H4 (cell line): Measurements from ENCODE around the gene TTYH3. TPM values are rescaled to one million over a fixed set of nuclear protein-coding genes. Genes with fewer than 3 reads are reported as not detected.

Experiments used
- DNase-seq: peaks from one replicate; pipeline ENCODE4 v3.0.0-alpha.2; 2015; ENCODE audit warnings: low spot score
- total RNA-seq: library from RNA; depleted of rRNA; stranded (reverse); fragments of >200 nt; shearing (Covaris generic); gene quantifications from 2 replicates; pipeline ENCODE4 v1.2.3, GENCODE V29; 2014; rRNA removed

The TTYH3 gene
- total RNA-seq, 1 experiment from 2014 or later, result 25.3 TPM

DNA sequence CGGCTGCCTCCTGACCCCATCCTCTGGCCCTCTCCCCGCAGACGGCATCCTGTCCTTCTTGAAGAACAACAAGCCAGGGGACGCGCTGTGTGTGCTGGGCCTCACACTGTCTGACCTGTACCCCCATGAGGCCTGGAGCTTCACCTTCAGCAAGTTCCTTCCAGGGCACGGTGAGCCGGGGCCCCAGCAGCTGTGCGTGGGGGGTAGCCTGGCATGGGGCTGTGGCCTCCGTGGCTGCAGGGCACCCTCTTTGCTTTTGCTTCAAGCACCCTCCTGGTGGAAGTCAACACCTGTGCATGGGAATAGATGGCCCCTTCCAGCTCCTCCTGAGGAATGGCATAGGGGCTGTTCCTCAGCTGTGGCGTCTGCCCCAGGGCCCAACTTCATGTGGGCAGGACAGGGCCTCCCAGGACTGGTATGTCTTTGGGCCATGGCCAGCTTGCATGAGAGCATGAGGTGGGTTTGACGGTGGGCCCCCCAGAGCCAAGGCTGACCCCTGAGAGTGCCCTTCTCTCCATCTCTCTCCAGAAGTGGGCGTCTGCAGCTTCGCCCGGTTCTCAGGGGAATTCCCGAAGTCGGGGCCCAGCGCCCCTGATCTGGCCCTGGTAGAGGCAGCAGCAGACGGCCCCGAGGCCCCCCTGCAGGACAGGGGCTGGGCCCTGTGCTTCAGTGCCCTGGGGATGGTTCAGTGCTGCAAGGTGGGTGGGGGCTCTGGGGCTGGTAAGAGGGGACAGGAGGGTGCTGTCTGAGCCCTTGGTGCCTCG, 76.9 kb downstream of the TTYH3 start:
- no peak for DNase-seq

DNA sequence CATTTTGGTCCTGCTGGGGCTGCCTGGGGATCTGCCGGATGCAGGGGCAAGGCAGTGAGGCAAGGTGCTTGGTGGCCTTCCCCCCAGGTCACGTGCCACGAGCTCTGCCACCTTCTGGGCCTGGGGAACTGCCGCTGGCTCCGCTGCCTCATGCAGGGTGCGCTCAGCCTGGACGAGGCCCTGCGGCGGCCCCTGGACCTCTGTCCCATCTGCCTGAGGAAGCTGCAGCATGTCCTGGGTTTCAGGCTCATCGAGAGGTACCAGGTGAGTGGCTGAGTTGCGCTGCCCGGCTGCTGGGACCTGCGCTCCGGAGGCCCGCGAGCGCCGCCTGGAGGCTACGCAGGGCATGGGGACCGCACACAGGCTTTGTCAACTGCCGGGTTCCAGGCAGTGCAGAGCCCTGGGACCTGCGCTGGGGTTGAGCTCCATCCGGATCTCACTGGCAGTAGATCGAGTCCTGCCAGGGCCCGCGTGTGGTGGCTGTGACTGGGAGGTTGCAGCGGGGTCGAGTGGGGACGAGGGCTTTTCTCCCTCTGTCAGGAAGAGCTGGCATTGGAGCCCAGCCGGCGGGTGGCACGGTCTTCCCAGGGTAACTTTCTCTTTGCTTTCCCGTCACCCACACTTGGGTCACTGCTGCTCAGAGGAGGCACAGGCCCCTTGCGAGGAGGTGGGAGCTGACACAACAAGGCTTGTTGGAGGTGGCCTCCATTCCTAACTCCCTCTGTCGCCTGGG, 77.9 kb downstream of the TTYH3 start:
- peak; percentile 62 for DNase-seq

DNA sequence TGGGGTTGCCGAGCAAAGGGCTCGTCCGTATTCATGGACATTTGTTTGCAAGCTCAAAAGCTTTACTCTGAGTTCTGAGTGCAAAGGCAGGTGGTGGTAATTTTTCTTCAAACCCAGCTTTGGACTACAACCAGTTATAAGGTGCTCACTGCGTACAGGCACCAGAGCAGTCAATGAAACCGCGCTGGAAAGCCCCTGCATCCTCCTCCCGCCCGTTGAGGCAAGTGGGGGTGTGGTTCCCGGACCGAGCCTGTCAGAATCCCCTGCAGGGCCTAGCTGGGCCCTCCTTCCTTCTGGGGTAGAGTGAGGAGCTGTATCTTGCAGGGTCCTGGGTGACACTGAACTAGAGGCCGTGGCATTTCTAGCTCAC, 78.5 kb downstream of the TTYH3 start:
- DNase-seq, result no peak

DNA sequence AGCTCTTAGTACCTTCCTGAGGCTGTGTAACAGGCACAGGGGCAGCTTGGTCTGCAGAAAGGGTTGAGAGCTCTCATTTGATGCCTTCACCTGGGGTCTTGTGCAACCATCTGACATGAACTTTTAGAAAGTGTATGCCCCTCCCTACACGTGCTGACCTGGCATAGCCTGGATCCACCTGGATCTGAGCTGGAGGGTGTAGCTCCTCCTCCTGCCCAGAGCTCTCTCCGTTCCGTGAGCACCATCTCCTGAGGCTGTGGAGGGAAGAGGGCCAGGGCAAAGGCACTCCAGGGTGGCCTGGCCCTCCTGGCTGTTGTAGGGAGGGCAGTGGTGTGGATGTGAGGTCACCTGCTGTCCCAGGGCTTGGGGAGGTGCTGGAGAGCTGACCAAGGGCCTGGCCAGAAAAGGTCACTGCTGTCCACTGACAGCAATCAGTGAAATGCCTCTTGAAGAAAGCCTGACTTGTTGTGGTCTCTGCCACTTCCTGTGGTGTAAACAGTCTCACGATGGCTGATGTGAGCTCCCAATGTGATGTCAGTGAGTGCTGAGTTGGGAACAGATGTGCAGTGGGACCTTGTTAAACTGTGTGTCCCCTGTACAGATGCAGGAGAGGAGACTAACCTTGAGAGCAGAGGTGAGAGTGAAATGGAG, 79.2 kb downstream of the TTYH3 start:
- DNase-seq, result peak; percentile 69

DNA sequence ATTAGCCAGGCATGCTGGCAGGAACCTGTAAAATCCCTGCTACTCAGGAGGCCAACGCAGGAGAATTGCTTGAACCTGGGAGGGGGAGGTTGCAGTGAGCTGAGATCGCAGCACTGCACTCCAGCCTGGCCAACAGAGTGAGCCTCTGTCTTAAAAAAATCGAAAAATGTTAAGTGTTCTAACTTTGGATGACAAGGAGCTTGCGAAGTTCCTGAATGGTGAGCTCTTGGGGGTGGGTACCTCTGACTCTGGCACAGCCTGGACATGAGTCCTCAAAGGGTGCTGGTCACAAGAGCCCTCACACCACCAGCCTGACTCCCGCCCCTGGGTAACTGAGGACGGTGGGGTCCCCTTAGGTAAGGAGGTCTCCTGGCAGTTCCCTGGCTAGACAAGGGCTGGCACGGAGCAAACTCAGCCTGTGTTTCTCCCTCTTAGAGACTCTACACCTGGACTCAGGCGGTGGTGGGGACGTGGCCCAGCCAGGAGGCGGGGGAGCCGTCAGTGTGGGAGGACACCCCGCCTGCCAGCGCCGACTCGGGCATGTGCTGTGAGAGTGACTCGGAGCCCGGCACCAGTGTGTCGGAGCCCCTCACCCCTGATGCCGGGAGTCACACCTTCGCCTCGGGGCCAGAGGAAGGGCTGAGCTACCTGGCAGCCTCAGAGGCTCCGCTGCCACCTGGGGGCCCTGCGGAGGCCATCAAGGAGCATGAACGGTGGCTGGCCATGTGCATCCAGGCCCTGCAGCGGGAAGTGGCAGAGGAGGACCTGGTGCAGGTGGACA, 80.3 kb downstream of the TTYH3 start:
- DNase-seq, result no peak

DNA sequence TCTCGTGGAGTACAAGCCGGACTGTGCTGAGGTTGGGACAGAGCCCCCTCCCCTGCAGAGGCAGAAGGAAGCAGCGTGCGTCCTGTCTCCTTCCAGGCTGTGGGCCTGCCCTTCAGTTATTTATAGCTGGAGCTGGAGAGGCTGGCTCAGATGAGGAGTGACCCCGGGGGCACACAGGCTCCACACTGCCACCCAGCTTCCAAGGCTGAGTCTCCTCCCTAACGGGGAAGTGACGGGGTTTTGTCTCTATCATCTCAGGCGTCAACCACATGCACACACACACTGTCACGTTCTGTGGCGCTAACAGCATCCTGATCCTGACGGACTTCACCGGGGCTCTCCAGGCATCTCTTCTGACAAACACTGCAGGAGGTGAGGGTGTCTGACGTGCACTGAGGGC, 81.6 kb downstream of the TTYH3 start:
- no peak for DNase-seq

DNA sequence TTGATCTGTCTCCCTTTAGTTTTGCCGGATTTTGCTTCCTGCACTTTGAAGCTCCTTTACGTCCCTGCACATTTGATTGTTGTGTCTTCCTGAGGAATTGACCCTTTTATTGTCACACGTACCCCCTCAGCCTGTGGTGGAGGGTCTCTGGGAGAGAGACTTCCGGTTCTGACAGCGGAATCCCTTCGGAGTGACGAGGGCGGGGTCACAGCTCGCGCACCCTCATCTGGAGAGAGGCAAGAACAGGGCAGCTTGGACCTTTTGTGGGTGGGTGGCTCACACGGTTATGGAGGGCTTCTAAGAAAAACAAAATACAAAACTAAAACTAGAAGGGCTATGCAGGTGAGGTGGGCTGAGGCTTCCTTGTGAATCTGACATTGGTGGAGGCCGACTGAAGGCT, 82.2 kb downstream of the TTYH3 start:
- DNase-seq, result no peak

Other genes starting within 250 kb of the TTYH3 start
- 18.8 and 20.6 TPM in 2 replicates for gene CHST12, start 228.4 kb upstream of the TTYH3 start, total RNA-seq
- gene GRIFIN, start 155.6 kb upstream of the TTYH3 start, total RNA-seq, result not detected in 2 replicates
- 11.0 and 14.7 TPM in 2 replicates for gene LFNG, start 112.2 kb upstream of the TTYH3 start, total RNA-seq
- gene BRAT1, start 76.5 kb upstream of the TTYH3 start, total RNA-seq, result 31.7 and 41.5 TPM in 2 replicates
- 13.5 and 17.2 TPM in 2 replicates for gene IQCE, start 73.0 kb upstream of the TTYH3 start, total RNA-seq
- gene AMZ1, start 56.2 kb downstream of the TTYH3 start, total RNA-seq, result not detected in 2 replicates
- gene GNA12, start 212.3 kb downstream of the TTYH3 start, total RNA-seq, result 14.4 and 24.4 TPM in 2 replicates